ENCODE data around the gene MRC1. TPM values are rescaled to one million over a fixed set of nuclear protein-coding genes. Genes with fewer than 3 reads are reported as not detected.

Gene MRC1
- 0.08 TPM for polyA plus RNA-seq (2013, experiment 1 of 2; ENCODE audit: insufficient read length)
- polyA plus RNA-seq (2013, experiment 2 of 2; ENCODE audit: insufficient read length): 0.04 TPM

- no peak for DNase-seq
These were observed at the start of gene MRC1 for GRCh38 chr10:17808971-17809841. MRC1 (plus strand) TSS chr10:17809348; CDS start chr10:17809466, 118 bp downstream.

- DNase-seq: no peak
These were observed 45.0 kb upstream of the MRC1 start for GRCh38 chr10:17764142-17764541.

- no peak for DNase-seq
These were observed 43.5 kb upstream of the MRC1 start for GRCh38 chr10:17765602-17766001.

- no peak for DNase-seq
These were observed 42.4 kb upstream of the MRC1 start for GRCh38 chr10:17766731-17767130.

GRCh38 chr10:17768496-17768895, 40.7 kb upstream of the MRC1 start:
- no peak for DNase-seq

GRCh38 chr10:17768957-17769356, 40.2 kb upstream of the MRC1 start:
- DNase-seq: peak; percentile 56

GRCh38 chr10:17771017-17771416, 38.1 kb upstream of the MRC1 start:
- no peak for DNase-seq

GRCh38 chr10:17779784-17780183, 29.4 kb upstream of the MRC1 start:
- DNase-seq: no peak

- DNase-seq: no peak
These were observed 28.4 kb upstream of the MRC1 start for GRCh38 chr10:17780727-17781126.

GRCh38 chr10:17781856-17782255, 27.3 kb upstream of the MRC1 start:
- DNase-seq: no peak

- peak; percentile 47 for DNase-seq
These were observed 26.1 kb upstream of the MRC1 start for GRCh38 chr10:17782921-17783665.

- DNase-seq: no peak
These were observed 25.4 kb upstream of the MRC1 start for GRCh38 chr10:17783751-17784150.

GRCh38 chr10:17784688-17785087, 24.5 kb upstream of the MRC1 start:
- DNase-seq: peak; percentile 69

- DNase-seq: no peak
These were observed 23.7 kb upstream of the MRC1 start for GRCh38 chr10:17785276-17785930.

- peak; percentile 95 for DNase-seq
These were observed 21.8 kb upstream of the MRC1 start for GRCh38 chr10:17787087-17787961.

- DNase-seq: no peak
These were observed 20.5 kb upstream of the MRC1 start for GRCh38 chr10:17788646-17789045.

GRCh38 chr10:17789396-17789795, 19.8 kb upstream of the MRC1 start:
- DNase-seq: no peak

- DNase-seq: peak; percentile 14
These were observed 18.5 kb upstream of the MRC1 start for GRCh38 chr10:17790651-17791050.

GRCh38 chr10:17792991-17793390, 16.2 kb upstream of the MRC1 start:
- DNase-seq: peak; percentile 31

- no peak for DNase-seq
These were observed 15.1 kb upstream of the MRC1 start for GRCh38 chr10:17793823-17794644.

- DNase-seq: no peak
These were observed 14.1 kb upstream of the MRC1 start for GRCh38 chr10:17795083-17795482.
